ENCODE data around the gene RFC4. TPM values are rescaled to one million over a fixed set of nuclear protein-coding genes. Genes with fewer than 3 reads are reported as not detected.

The RFC4 gene
- total and polyA plus RNA-seq, 2 experiments from 2014 or later: 73.3 to 107 TPM

GRCh38 chr3:186757214-186757613 is 49.1 kb downstream of the RFC4 start (continued):
- TF ChIP-seq ZNF462 (CRISPR knock-in tag; IDR thresholded peaks at IDR 0.05) (no peak), ETS1 (IDR thresholded peaks at IDR 0.05) (no peak), CTCF (conservative IDR thresholded peaks at IDR 0.05; ENCODE audit: low read depth in 2 of 2) (no peak), POLR2AphosphoS5 (IDR thresholded peaks at IDR 0.05; ENCODE audit: low read depth) (no peak)

- Histone ChIP-seq H4K20me1 (replicated peaks; ENCODE audit: insufficient read depth) (no peaks in the 10 kb centered on the region), H3K4me2 (no peak overlapping the region), H3K79me2 (replicated peaks; ENCODE audit: insufficient read depth) (no peaks in the 10 kb centered on the region), H3K4me1 (ENCODE audit: insufficient read depth) (0 out of 2 replicates have a peak, but pooled peaks cover 6% of the 10 kb centered on the region), H3K36me3 (ENCODE audit: insufficient read depth) (no peaks in the 10 kb centered on the region), H3K27ac (ENCODE audit: low read depth) (no peak overlapping the region), H3F3A (replicated peaks; ENCODE audit: low read depth) (no peaks in the 10 kb centered on the region), H3K9me2 (ENCODE audit: insufficient read depth) (0 out of 2 replicates have a peak, but pooled peaks cover 3% of the 10 kb centered on the region), H3K27me3 (ENCODE audit: insufficient read depth) (no peaks in the 10 kb centered on the region), H3K4me3 (no peak overlapping the region), H2AFZ (no peak overlapping the region)
- Mint-ChIP-seq H3K9me3 (no peaks in the 10 kb centered on the region), H3K27me3 (ENCODE audit: insufficient read depth, low read depth, poor library complexity) (peaks cover 6% of the 10 kb centered on the region), H3K4me3 (no peak overlapping the region), H3K36me3 (ENCODE audit: low read depth) (no peaks in the 10 kb centered on the region), H3K4me1 (peaks cover 13% of the 10 kb centered on the region), H3K27ac (no peak overlapping the region)
- DNase-seq (ENCODE audit: low spot score) (no peak), ATAC-seq (no peak)
- TF ChIP-seq ZNF331 (CRISPR knock-in tag; IDR thresholded peaks at IDR 0.05; ENCODE audit: low read depth) (no peak), POLR2AphosphoS5 (IDR thresholded peaks at IDR 0.05; ENCODE audit: low read depth) (no peak), NANOG (IDR thresholded peaks at IDR 0.05; ENCODE audit: borderline replicate concordance) (no peak), REST (IDR thresholded peaks at IDR 0.05; ENCODE audit: unreplicated experiment) (no peak)
These were observed 51.4 kb downstream of the RFC4 start for GRCh38 chr3:186754871-186755270.
